ENCODE data around the gene PRKCE.

DNA sequence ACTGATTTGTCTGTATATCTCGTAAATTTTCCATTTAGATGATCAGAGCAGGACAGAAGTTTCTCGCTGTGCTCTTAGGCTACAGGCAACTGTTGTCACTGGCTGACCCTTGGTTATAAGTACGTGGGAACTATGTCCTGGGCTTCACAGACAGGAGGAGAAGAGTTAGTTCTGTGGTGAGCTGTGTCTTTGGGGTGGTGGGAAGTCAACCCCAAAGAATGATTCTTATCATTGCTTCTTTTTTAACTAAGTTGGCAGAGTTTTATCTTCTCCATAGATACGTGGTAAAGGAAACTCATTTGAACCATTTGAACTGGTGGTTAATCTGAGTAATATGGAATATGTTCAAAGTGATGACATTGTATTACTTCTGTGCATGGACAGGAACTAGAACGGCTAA, 415.1 kb downstream of the PRKCE start:
- no peak for TF ChIP-seq CTCF (IDR thresholded peaks at IDR 0.05; ENCODE audit: poor library complexity)
- TF ChIP-seq EZH2 (IDR thresholded peaks at IDR 0.05; ENCODE audit: borderline replicate concordance) = no peak
- no peak for TF ChIP-seq EZH2phosphoT487 (IDR thresholded peaks at IDR 0.05; ENCODE audit: low read depth, severe bottlenecking, unreplicated experiment)
